COLO829 (cell line): ENCODE measurements around the gene MRFAP1L1.

Experiments
- DNase-seq: peaks from one replicate; pipeline ENCODE4 v3.0.0; 2012; ENCODE audit warnings: low spot score

Gene MRFAP1L1

DNA sequence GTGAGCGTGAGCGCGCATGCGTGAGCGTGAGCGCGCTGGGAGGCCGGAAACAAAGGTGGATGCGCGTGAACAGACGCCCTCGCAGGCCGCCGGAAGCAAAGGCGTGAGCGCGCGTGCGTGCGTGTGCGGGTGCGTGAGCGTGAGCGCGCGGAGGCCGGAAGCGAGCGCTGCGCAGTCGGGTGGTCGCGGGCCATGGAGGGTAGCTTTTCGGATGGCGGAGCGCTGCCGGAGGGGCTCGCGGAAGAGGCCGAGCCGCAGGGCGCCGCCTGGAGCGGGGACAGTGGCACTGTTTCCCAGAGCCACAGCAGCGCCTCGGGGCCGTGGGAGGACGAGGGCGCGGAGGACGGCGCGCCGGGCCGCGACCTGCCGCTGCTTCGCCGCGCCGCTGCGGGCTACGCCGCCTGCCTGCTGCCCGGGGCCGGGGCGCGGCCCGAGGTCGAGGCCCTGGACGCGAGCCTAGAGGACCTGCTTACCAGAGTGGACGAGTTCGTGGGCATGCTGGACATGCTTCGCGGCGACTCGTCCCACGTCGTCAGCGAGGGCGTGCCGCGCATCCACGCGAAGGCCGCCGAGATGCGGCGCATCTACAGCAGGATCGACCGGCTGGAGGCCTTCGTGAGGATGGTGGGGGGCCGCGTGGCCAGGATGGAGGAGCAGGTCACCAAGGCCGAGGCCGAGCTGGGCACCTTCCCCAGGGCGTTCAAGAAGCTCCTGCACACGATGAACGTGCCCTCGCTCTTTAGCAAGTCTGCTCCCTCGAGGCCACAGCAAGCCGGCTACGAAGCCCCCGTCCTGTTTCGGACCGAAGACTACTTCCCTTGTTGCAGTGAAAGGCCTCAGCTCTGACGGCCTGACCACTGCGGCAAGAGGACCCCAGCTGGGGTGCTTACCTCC is 6.6 kb upstream of the MRFAP1L1 start, which contains the start of gene BLOC1S4:
Gene BLOC1S4 (plus strand): TSS at position 157 of the 894 bp plus-strand sequence. CDS start 36 bp downstream, at position 193.
- DNase-seq: peak; percentile 91

DNA sequence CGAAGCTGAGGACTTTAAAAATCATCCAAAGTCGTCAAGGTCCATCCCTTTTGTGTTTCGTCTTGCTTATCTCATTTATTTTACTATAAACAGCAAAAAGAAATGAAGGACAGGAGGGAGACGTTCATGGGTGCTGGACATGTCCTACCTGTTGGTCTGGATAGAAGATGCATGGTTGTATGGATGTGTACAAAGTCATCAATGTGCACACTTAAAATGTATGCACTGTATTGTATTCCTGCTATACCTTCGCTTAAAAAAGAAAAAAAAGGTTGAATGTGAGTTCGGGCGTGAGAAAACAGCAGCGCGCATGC is 6.0 kb upstream of the MRFAP1L1 start:
- DNase-seq: no peak

- DNase-seq: no peak
Observed at GRCh38 chr4:6714954-6715353, 5.3 kb upstream of the MRFAP1L1 start.

DNA sequence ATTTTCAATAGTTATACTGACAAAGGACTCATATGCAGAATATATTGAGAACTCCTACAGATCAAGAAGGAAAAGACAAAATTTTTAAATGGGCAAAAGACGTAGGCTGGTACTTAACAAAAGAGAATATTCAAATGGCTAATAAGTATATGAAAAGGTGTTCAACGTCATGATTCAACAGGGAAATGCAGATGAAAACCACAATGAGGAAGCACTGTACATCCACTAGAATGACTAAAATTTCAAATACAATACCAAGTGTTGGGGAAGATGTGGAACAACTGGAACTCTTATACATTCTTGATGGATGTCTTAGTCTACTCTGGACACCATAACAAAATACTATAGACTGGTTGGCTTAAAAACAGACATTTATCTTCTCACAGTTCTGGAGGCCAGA is 1.3 kb upstream of the MRFAP1L1 start:
- no peak for DNase-seq

DNA sequence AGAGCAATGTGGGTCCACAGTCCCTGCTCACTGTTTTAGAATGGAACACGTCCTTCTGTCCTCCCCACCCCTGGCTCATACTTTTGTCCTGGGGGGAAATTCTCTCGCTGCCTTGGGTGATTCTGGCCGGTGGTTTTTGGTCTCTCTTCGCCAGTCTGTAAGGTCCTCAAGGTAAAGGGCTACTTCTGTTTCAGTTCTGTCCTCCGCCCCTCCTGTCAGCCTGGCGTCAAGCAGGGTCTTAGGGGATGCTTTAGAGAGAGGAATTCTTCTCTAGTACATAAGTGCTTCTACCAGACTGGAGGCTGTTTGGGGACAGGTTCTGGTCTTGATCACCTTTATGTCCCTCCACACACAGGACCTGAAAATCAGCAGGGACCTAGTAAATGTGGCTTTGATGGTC is 617 bp upstream of the MRFAP1L1 start:
- DNase-seq: no peak

DNA sequence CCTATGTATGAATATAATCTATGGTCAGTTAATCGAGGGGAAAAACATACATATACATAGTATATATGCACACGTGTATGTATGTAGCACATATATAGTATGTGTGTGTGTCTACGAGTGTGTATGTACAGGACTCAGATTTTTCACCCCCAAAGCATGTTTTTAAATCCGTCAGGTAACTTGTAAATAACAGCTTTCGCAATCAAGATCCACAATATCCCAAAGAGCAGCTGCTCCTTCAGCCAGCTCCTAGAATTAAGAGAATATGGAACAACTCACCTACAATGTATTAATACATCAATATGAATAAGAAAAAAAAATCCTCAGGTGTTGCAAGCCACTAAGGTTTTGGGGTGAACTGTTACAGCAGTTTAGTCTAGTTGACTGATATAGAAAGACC is 3.5 kb downstream of the MRFAP1L1 start:
- DNase-seq: no peak

- no peak for DNase-seq
Observed at GRCh38 chr4:6705646-6706045, 4.0 kb downstream of the MRFAP1L1 start.

DNA sequence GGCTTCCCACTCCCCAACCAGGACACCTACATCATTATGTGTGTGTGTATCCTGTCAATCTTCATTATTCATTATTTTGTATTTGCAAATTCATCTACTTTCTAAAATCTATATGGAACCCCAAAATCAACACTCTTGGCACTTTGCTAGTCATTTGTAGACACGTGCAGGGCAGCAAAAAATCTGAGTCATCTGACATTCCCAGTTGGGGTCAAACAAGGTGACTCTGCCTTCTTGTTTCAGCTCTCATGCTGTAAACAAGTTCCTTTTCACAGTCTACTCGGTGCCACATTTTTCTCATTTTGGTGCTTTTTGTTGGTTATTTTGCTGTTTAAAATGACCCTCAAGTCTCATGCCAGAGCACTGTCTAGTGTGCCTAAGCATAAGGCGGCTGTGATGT is 5.9 kb downstream of the MRFAP1L1 start:
- DNase-seq: no peak

GRCh38 chr4:6702761-6703160 is 6.9 kb downstream of the MRFAP1L1 start:
- no peak for DNase-seq

DNA sequence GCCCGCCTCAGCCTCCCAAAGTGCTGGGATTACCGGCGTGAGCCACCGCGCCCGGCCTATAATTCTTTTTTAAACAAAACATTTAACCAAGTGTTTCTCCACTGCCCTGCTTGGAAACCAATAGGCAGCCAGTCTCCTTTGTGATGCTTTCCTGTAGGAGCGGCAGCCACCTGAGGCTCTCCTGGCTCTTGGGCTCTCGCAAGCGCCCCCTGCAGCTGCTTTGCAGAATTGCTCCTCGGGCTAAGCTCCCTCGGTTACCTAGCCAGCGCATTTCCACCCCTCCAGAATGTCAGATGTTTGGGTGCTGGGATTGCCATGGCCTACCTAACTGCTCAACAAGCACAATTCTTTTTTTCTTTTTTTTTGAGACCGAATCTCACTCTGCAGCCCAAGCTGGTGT is 8.3 kb downstream of the MRFAP1L1 start:
- no peak for DNase-seq

DNA sequence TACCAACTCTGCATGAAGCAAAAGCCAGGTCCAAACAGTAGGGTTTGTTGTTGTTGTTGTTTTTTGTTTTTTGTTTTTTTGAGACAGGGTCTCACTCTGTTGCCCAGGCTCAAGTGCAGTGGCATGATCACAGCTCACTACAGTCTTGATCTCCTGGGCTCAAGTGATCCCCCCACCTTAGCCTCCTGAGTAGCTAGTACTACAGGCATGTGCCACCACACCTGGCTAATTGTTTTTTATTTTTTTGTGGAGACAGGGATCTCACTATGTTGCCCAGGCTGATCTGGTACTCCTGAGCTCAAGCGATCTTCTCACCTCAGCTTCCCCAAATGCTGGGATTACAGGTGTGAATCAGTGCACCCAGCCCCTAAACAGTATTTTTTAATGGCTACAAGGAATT is 9.8 kb downstream of the MRFAP1L1 start:
- no peak for DNase-seq

GRCh38 chr4:6699388-6699787 is 10.3 kb downstream of the MRFAP1L1 start:
- no peak for DNase-seq

DNA sequence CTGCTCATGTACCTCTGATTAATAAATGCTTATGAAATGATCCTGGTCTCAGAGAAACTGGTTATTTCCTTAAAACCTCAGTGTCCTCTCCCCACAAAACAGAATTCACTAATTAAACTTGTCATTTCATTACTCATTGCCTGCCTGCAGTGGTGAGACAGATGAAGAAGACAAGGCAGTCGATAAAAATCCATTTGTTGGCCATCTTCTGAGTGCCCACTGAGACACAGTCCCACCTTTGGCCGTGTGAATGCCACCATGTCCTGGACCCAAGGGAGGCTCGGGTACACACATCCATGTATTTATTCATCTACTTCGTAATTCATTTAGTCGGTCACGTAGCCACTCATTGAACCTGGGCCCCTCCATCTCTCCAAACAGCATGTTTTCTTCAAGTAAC is 12.5 kb downstream of the MRFAP1L1 start:
- no peak for DNase-seq

DNA sequence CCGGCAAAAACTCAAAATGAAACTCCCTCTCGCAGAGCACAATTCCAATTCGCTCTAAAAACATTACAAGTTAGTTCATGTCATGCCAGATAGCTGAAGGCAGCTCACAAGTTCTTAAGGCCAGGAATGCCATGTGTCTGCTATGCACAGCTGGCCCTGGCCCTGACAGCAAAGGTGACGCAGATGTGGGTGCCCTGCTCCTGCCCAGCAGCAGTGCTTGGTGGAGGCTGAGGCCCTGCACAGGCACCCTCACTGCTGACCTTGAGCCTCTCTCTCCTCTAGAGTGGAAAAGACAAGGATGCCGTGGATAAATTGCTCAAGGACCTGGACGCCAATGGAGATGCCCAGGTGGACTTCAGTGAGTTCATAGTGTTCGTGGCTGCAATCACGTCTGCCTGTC is 13.1 kb downstream of the MRFAP1L1 start:
- DNase-seq: no peak

- DNase-seq: no peak
Observed at GRCh38 chr4:6695660-6696610, 13.7 kb downstream of the MRFAP1L1 start.

DNA sequence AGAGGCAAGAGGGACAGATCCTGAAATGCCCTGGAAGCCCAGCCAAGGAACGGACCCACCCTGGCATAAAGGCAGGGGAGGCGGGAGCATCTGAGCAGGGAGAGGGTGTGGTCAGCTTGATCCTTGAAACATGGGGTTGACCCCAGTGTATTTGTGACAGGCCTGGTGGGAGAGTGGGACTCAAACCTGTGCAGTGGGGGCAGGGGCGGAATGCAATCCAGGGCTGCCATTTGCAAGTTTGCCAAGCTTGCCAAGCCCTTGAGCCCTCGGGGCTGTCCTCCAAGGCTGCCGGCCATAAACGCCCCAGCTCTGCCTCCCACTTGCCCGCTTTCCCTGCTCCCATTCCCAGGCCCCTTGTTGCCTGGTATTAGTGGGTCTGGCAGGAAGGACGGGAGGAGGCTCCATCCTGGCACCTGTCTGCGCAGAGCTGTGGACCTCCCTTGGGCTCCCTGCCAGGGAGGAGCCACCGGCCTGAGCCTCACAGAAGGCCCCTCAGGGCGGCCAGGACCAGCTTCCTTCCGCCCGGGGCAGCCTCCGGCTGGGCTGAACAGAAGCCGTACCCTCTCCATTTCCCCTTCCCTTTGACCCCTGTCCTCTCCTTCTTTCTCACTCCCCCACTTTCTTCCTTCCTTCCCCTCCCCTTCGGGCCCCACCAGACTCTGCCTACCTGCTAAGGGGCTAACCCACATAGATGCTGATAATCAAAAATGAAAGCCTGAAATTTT is 15.3 kb downstream of the MRFAP1L1 start:
- DNase-seq: no peak

DNA sequence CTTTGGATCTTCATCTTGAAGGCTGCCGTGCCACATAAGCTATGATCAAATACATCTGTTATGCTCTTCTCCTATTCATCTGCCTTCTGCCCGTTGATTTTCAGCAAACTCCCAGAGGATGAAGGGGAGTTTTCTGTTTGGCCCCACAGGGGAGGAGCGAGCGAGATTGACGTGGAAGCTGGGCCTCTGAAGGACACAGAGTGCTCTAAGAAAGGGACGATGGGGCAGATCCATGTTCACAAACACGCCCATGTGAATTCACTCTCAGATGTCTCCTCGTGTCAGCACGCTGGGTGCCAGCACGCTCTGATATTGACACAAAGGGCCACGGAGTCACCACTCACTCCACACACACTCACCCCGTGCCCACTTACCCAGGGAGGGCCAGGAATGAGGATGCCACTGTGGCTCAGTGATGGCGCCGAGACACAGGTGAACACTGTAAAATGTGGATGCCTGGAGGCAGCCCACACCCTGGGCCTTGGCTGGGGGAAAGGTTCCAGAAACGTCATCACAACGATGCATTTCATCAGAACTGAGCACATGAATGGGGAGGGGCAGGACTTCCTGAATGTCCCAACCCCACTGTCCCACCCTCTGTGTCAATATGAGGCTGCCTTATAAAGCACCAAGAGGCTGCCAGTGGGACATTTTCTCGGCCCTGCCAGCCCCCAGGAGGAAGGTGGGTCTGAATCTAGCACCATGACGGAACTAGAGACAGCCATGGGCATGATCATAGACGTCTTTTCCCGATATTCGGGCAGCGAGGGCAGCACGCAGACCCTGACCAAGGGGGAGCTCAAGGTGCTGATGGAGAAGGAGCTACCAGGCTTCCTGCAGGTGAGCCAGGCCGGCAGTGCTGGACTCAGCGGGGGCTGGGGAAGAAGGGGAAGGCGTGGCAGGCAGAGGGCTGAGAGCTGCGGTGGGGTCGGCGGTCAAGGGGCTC is 16.2 kb downstream of the MRFAP1L1 start, which contains the start of gene S100P:
Gene S100P (plus strand): TSS at position 648 of the 946 bp plus-strand sequence. CDS start 55 bp downstream, at position 703.
- DNase-seq: no peak

DNA sequence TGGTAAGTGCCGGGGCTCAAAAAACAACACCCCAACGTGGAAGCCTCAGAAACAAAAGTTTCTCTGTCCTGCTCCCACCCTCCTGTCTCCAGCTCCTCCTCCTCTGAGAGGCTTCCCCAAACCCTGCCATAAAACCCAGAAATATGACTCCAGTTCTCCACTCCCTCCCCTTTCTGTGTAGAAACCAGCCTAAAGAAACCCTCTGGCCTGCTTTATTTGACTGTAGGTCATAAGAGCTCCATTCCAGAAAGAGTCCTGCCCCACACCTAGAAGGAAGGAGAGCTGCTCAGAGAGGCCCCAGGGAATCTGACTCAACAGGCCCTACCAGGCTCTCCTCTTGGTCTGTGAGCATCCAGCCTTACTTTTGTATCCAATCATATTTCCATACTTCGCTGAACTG is 16.9 kb downstream of the MRFAP1L1 start:
- DNase-seq: no peak

- DNase-seq: no peak
Observed at GRCh38 chr4:6692379-6692778, 17.3 kb downstream of the MRFAP1L1 start.

GRCh38 chr4:6689506-6689960 is 20.1 kb downstream of the MRFAP1L1 start:
- DNase-seq: no peak
